PC-3 (cell line): ENCODE results near the gene DOK3.

Source experiments
- CTCF ChIP-seq: fragments of 300-600 bp; sonication (generic); conservative IDR thresholded peaks from 2 replicates; pipeline ENCODE4 v1.5.1; 2017; ENCODE audit warnings: antibody characterized with exemption, low read depth, mild to moderate bottlenecking, low read length
- EZH2phosphoT487 ChIP-seq: fragments of 300-600 bp; sonication (generic); IDR thresholded peaks from 2 replicates; pipeline ENCODE4 v1.6.1; 2018; ENCODE audit warnings: mild to moderate bottlenecking, antibody characterized with exemption, low read length, borderline replicate concordance

- TF ChIP-seq CTCF (no peak), EZH2phosphoT487 (no peak)
Observed at GRCh38 chr5:177482359-177482795, 27.2 kb downstream of the DOK3 start.
